Activated CD8-positive, alpha-beta T cell treated with anti-CD3 and anti-CD28 coated beads, Interleukin-2, amount 10 ng/mL, durations not matched to agents 7 days and 5 days (primary cell): ENCODE measurements around the gene TOP2B. TPM values are rescaled to one million over a fixed set of nuclear protein-coding genes. Genes with fewer than 3 reads are reported as not detected.
A peak's percentile ranks its signal among the peaks of the same experiment; 100 is the strongest.

ENCODE experiments used
- ATAC-seq: fragments of 150-1000 bp; cut with Tn5 transposase; one replicate; pipeline ENCODE4 v1.10.0; 2021; ENCODE audit warnings: moderate library complexity
- CTCF ChIA-PET: fragments of 350-600 bp; sonication (Branson Sonifier 250); formaldehyde crosslinking; loops from one replicate; lab custom pipeline; 2021; ENCODE audit warnings: antibody characterized with exemption; lab: Charles Lee
- POLR2A ChIA-PET: fragments of 350-600 bp; sonication (Branson Sonifier 250); formaldehyde crosslinking; loops from one replicate; lab custom pipeline; 2021; ENCODE audit warnings: antibody characterized with exemption; lab: Charles Lee
- DNase-seq: peaks from one replicate; pipeline ENCODE4 v3.0.0-alpha.2; 2020
- H3K27ac Mint-ChIP-seq: one replicate; pipeline ENCODE4 v1.8.0; 2021; ENCODE audit warnings: mild to moderate bottlenecking, mixed read lengths
- H3K27me3 Mint-ChIP-seq: one replicate; pipeline ENCODE4 v1.8.0; 2021; ENCODE audit warnings: low read depth, mixed read lengths
- H3K36me3 Mint-ChIP-seq: one replicate; pipeline ENCODE4 v1.8.0; 2021; ENCODE audit warnings: low read depth, mixed read lengths
- H3K4me1 Mint-ChIP-seq: one replicate; pipeline ENCODE4 v1.8.0; 2021; ENCODE audit warnings: low read depth, mixed read lengths
- H3K4me3 Mint-ChIP-seq: one replicate; pipeline ENCODE4 v1.8.0; 2021; ENCODE audit warnings: mild to moderate bottlenecking, mixed read lengths
- H3K9me3 Mint-ChIP-seq: one replicate; pipeline ENCODE4 v1.8.0; 2022; ENCODE audit warnings: mixed read lengths; ENCODE audit not compliant: insufficient read depth
- total RNA-seq, 2 experiments: library from RNA; stranded (reverse); gene quantifications; one replicate each; pipeline ENCODE4 v1.2.3, GENCODE V29; 2021

The TOP2B gene
- total RNA-seq, 2 experiments from 2014 or later: 112 to 114 TPM

GRCh38 chr3:25665315-25666280 is 891 bp upstream of the TOP2B start:
- ATAC-seq: no peak
- H3K36me3 Mint-ChIP-seq: peaks cover 14% of the 10 kb centered on the region
- DNase-seq: no peak
- POLR2A ChIA-PET: interaction anchor here (1.2 to 2.2 kb wide), 2 partner anchors 118 to 125 kb away, joined by 4 to 9 read pairs; partner anchors contain the start of genes NGLY1 and OXSM
- peaks cover 30% of the 10 kb centered on the region for H3K4me1 Mint-ChIP-seq
- no peaks in the 10 kb centered on the region for H3K27me3 Mint-ChIP-seq
- CTCF ChIA-PET: interaction anchor here (0.8 to 4.0 kb wide), 7 partner anchors 9 to 191 kb away, joined by 3 to 27 read pairs (median 3); partner anchors contain the start of gene NGLY1
- no peaks in the 10 kb centered on the region for H3K9me3 Mint-ChIP-seq
- peak overlapping the region; percentile 96 for H3K27ac Mint-ChIP-seq
- peak overlapping the region; percentile 88 for H3K4me3 Mint-ChIP-seq

GRCh38 chr3:25663869-25664811 is 567 bp downstream of the TOP2B start:
- DNase-seq (peak; percentile 63), ATAC-seq (peak; percentile 45)
- Mint-ChIP-seq H3K4me1 (peaks cover 39% of the 10 kb centered on the region), H3K9me3 (no peaks in the 10 kb centered on the region), H3K27me3 (no peaks in the 10 kb centered on the region), H3K36me3 (peaks cover 18% of the 10 kb centered on the region), H3K4me3 (peak overlapping the region; percentile 88), H3K27ac (peak overlapping the region; percentile 96)
- CTCF ChIA-PET: no interaction called here
- POLR2A ChIA-PET: interaction anchor here (0.7 to 1.5 kb wide), 4 partner anchors 14 to 181 kb away, joined by 3 to 7 read pairs (median 3); partner anchors contain the start of gene NGLY1

GRCh38 chr3:25663347-25663868 is 1.3 kb downstream of the TOP2B start:
- CTCF ChIA-PET: interaction anchor here (1.4 kb wide), 1 partner anchor 192 kb away, joined by 7 read pairs; no protein-coding TSS in a partner anchor
- peaks cover 21% of the 10 kb centered on the region for H3K36me3 Mint-ChIP-seq
- peak overlapping the region; percentile 88 for H3K4me3 Mint-ChIP-seq
- POLR2A ChIA-PET: interaction anchor here (0.7 to 1.5 kb wide), 4 partner anchors 14 to 182 kb away, joined by 3 to 7 read pairs (median 3); partner anchors contain the start of gene NGLY1
- H3K9me3 Mint-ChIP-seq: no peaks in the 10 kb centered on the region
- peak overlapping the region; percentile 93 for H3K27ac Mint-ChIP-seq
- peak; percentile 42 for DNase-seq
- peak; percentile 14 for ATAC-seq
- peaks cover 45% of the 10 kb centered on the region for H3K4me1 Mint-ChIP-seq
- H3K27me3 Mint-ChIP-seq: no peaks in the 10 kb centered on the region

GRCh38 chr3:25662736-25663320 is 1.9 kb downstream of the TOP2B start:
- ATAC-seq (no peak), DNase-seq (no peak)
- Mint-ChIP-seq H3K36me3 (peaks cover 21% of the 10 kb centered on the region), H3K27me3 (no peaks in the 10 kb centered on the region), H3K4me1 (peaks cover 45% of the 10 kb centered on the region), H3K4me3 (peak overlapping the region; percentile 88), H3K27ac (peak overlapping the region; percentile 93), H3K9me3 (no peaks in the 10 kb centered on the region)
- ChIA-PET CTCF (interaction anchor here (1.4 kb wide), 1 partner anchor 192 kb away, joined by 7 read pairs; no protein-coding TSS in a partner anchor), POLR2A (interaction anchor here (1.1 to 1.5 kb wide), 3 partner anchors 13 to 120 kb away, joined by 3 to 7 read pairs (median 3); partner anchors contain the start of gene NGLY1)

- Mint-ChIP-seq H3K9me3 (no peaks in the 10 kb centered on the region), H3K27me3 (no peaks in the 10 kb centered on the region), H3K4me1 (peaks cover 50% of the 10 kb centered on the region), H3K27ac (no peak overlapping the region), H3K36me3 (peaks cover 21% of the 10 kb centered on the region), H3K4me3 (peak overlapping the region; percentile 44)
- ATAC-seq (no peak), DNase-seq (no peak)
- ChIA-PET CTCF (interaction anchor here (0.8 to 1.7 kb wide), 5 partner anchors 14 to 195 kb away, joined by 3 to 20 read pairs (median 6); no protein-coding TSS in a partner anchor), POLR2A (no interaction called here)
Measured at GRCh38 chr3:25661694-25662437, 2.8 kb downstream of the TOP2B start.

GRCh38 chr3:25658836-25659235 is 5.9 kb downstream of the TOP2B start:
- Mint-ChIP-seq H3K9me3 (no peaks in the 10 kb centered on the region), H3K4me3 (no peak overlapping the region), H3K27ac (no peak overlapping the region), H3K27me3 (no peaks in the 10 kb centered on the region), H3K4me1 (peaks cover 52% of the 10 kb centered on the region), H3K36me3 (peaks cover 27% of the 10 kb centered on the region)
- DNase-seq (no peak), ATAC-seq (no peak)
- CTCF ChIA-PET: interaction anchor here (1.2 to 2.0 kb wide), 2 partner anchors 11 to 198 kb away, joined by 4 to 13 read pairs; no protein-coding TSS in a partner anchor
- POLR2A ChIA-PET: interaction anchor here (0.6 kb wide), 1 partner anchor 1821 kb away, joined by 3 read pairs; no protein-coding TSS in a partner anchor

- no peak overlapping the region for H3K27ac Mint-ChIP-seq
- peaks cover 55% of the 10 kb centered on the region for H3K4me1 Mint-ChIP-seq
- H3K27me3 Mint-ChIP-seq: no peaks in the 10 kb centered on the region
- DNase-seq: no peak
- H3K9me3 Mint-ChIP-seq: no peaks in the 10 kb centered on the region
- no peak overlapping the region for H3K4me3 Mint-ChIP-seq
- ChIA-PET POLR2A (no interaction called here), CTCF (interaction anchor here (1.5 to 1.6 kb wide), 2 partner anchors 9 kb away, joined by 5 read pairs; no protein-coding TSS in a partner anchor)
- H3K36me3 Mint-ChIP-seq: peaks cover 22% of the 10 kb centered on the region
- ATAC-seq: no peak
Measured at GRCh38 chr3:25657293-25657692, 7.4 kb downstream of the TOP2B start.

GRCh38 chr3:25655659-25656058 is 9.0 kb downstream of the TOP2B start:
- Mint-ChIP-seq H3K36me3 (peaks cover 28% of the 10 kb centered on the region), H3K27me3 (no peaks in the 10 kb centered on the region), H3K27ac (no peak overlapping the region), H3K4me1 (peaks cover 56% of the 10 kb centered on the region), H3K9me3 (peaks cover 2% of the 10 kb centered on the region), H3K4me3 (no peak overlapping the region)
- ChIA-PET CTCF (no interaction called here), POLR2A (no interaction called here)
- no peak for DNase-seq
- peak; percentile 57 for ATAC-seq

GRCh38 chr3:25654576-25654975 is 10.1 kb downstream of the TOP2B start:
- Mint-ChIP-seq H3K4me3 (no peak overlapping the region), H3K36me3 (peaks cover 34% of the 10 kb centered on the region), H3K4me1 (peaks cover 52% of the 10 kb centered on the region), H3K27ac (no peak overlapping the region), H3K27me3 (no peaks in the 10 kb centered on the region), H3K9me3 (peaks cover 7% of the 10 kb centered on the region)
- ATAC-seq: no peak
- POLR2A ChIA-PET: no interaction called here
- DNase-seq: no peak
- CTCF ChIA-PET: interaction anchor here (0.7 kb wide), 1 partner anchor 1196 kb away, joined by 3 read pairs; no protein-coding TSS in a partner anchor

- ATAC-seq (no peak), DNase-seq (no peak)
- POLR2A ChIA-PET: no interaction called here
- Mint-ChIP-seq H3K36me3 (peaks cover 39% of the 10 kb centered on the region), H3K4me3 (no peak overlapping the region), H3K4me1 (peaks cover 48% of the 10 kb centered on the region), H3K27ac (no peak overlapping the region), H3K9me3 (peaks cover 15% of the 10 kb centered on the region), H3K27me3 (no peaks in the 10 kb centered on the region)
- CTCF ChIA-PET: no interaction called here
Measured at GRCh38 chr3:25653322-25653721, 11.4 kb downstream of the TOP2B start.
